SK-N-SH (cell line): Measurements from ENCODE around the gene MSL1. TPM values are rescaled to one million over a fixed set of nuclear protein-coding genes. Genes with fewer than 3 reads are reported as not detected.
A peak's percentile ranks its signal among the peaks of the same experiment; 100 is the strongest.

ENCODE experiments used
- CTCF ChIA-PET: fragments of 300-600, 350-600 bp; formaldehyde crosslinking; extraction: SDS; loops from one replicate; lab custom pipeline; 2021; lab: Yijun Ruan, JAX
- POLR2A ChIA-PET: fragments of 350-600 bp; sonication (Branson Sonifier 250); formaldehyde crosslinking; extraction: SDS; loops from one replicate; lab custom pipeline; 2020; ENCODE audit warnings: antibody characterized with exemption, inconsistent platforms; lab: Yijun Ruan, JAX
- DNase-seq: peaks from one replicate; pipeline ENCODE4 v3.0.0; 2012
- H2AFZ ChIP-seq: fragments of 200-600 bp; sonication (generic); 2 replicates; pipeline ENCODE4 v1.8.1; 2016; ENCODE audit warnings: antibody characterized with exemption, mild to moderate bottlenecking, low read depth
- H3F3A ChIP-seq: fragments of 200-600 bp; sonication (generic); replicated peaks from 2 replicates; pipeline ENCODE3; 2016; ENCODE audit warnings: antibody characterized with exemption, mild to moderate bottlenecking; ENCODE audit not compliant: insufficient read depth
- H3K27ac ChIP-seq, 2 experiments: fragments of 200-500 bp in 1 of 2; fragments of 200-600 bp in 1 of 2; sonication (Bioruptor generic) in 1 of 2; sonication (generic), shearing (Covaris generic) in 1 of 2; 2 replicates each; pipeline versions ENCODE4 v1.5.1 to v1.6.1; 2014 to 2016; ENCODE audit warnings: low read depth in 2 of 2, inconsistent platforms in 1 of 2, low read length in 1 of 2, mild to moderate bottlenecking in 1 of 2, mixed read lengths in 1 of 2
- H3K27me3 ChIP-seq: fragments of 200-600 bp; sonication (generic), shearing (Covaris generic); 2 replicates; pipeline ENCODE4 v1.6.1; 2016; ENCODE audit warnings: mixed run types; ENCODE audit not compliant: insufficient read depth
- H3K36me3 ChIP-seq, 2 experiments: fragments of 200-500 bp in 1 of 2; fragments of 200-600 bp in 1 of 2; sonication (Bioruptor generic) in 1 of 2; sonication (generic) in 1 of 2; replicated peaks in 1 of 2; 2 replicates each; pipeline versions ENCODE3 to v1.5.1; 2014 to 2016; ENCODE audit warnings: low read length in 1 of 2, mild to moderate bottlenecking in 1 of 2; ENCODE audit not compliant: insufficient read depth in 2 of 2, control insufficient read depth in 1 of 2
- H3K4me1 ChIP-seq, 2 experiments: fragments of 200-500 bp in 1 of 2; fragments of 200-600 bp in 1 of 2; sonication (Bioruptor generic) in 1 of 2; sonication (generic), shearing (Covaris generic) in 1 of 2; 2 replicates each; pipeline versions ENCODE4 v1.5.1 to v1.6.1; 2014 to 2016; ENCODE audit warnings: low read depth in 1 of 2, low read length in 1 of 2, mixed run types in 1 of 2; ENCODE audit not compliant: insufficient read depth in 2 of 2, control insufficient read depth in 1 of 2
- H3K4me2 ChIP-seq: fragments of 200-600 bp; sonication (generic), shearing (Covaris generic); 2 replicates; pipeline ENCODE4 v1.6.1; 2017; ENCODE audit warnings: mixed run types
- H3K4me3 ChIP-seq, 2 experiments: fragments of 200-500 bp in 1 of 2; fragments of 200-600 bp in 1 of 2; sonication (Bioruptor generic) in 1 of 2; sonication (generic), shearing (Covaris generic) in 1 of 2; 2 replicates each; pipeline versions ENCODE4 v1.5.1 to v1.8.1; 2014 to 2016; ENCODE audit warnings: low read depth in 2 of 2, inconsistent platforms in 1 of 2, low read length in 1 of 2, mild to moderate bottlenecking in 1 of 2, mixed read lengths in 1 of 2, moderate library complexity in 1 of 2
- H3K79me2 ChIP-seq: fragments of 200-600 bp; sonication (generic); 2 replicates; pipeline ENCODE4 v1.8.1; 2017; ENCODE audit warnings: mild to moderate bottlenecking; ENCODE audit not compliant: insufficient read depth
- H3K9ac ChIP-seq: fragments of 200-600 bp; sonication (generic); 2 replicates; pipeline ENCODE4 v1.6.1; 2017; ENCODE audit warnings: mixed run types
- H3K9me2 ChIP-seq: fragments of 200-600 bp; sonication (generic); 2 replicates; pipeline ENCODE4 v1.6.1; 2017; ENCODE audit warnings: mixed run types
- H3K9me3 ChIP-seq: fragments of 200-600 bp; sonication (generic); 2 replicates; pipeline ENCODE4 v1.6.1; 2017; ENCODE audit warnings: mixed run types, mild to moderate bottlenecking, moderate library complexity
- H4K20me1 ChIP-seq: fragments of 200-600 bp; sonication (generic); 2 replicates; pipeline ENCODE4 v1.6.1; 2017; ENCODE audit warnings: mild to moderate bottlenecking, mixed run types; ENCODE audit not compliant: insufficient read depth
- CHD2 ChIP-seq: fragments of 150-350 bp; IDR thresholded peaks from 2 replicates; pipeline ENCODE4 v1.6.1; 2018; ENCODE audit warnings: low read length; ENCODE audit not compliant: partially characterized antibody
- CTCF ChIP-seq: fragments of 200-600 bp; sonication (generic); IDR thresholded peaks from 2 replicates; pipeline ENCODE4 v1.6.1; 2017; ENCODE audit warnings: antibody characterized with exemption, mild to moderate bottlenecking, moderate library complexity
- ELF1 ChIP-seq: IDR thresholded peaks from 2 replicates; pipeline ENCODE4 v1.4.0; 2012
- FOXJ3 ChIP-seq: sonication (generic); formaldehyde crosslinking; IDR thresholded peaks from 2 replicates; pipeline ENCODE4 v1.5.1; 2020; ENCODE audit warnings: mild to moderate bottlenecking, missing genetic modification reagents
- GABPA ChIP-seq: IDR thresholded peaks from 2 replicates; pipeline ENCODE4 v1.4.0; 2012; ENCODE audit warnings: low read depth, mild to moderate bottlenecking
- JUND ChIP-seq: IDR thresholded peaks from 2 replicates; pipeline ENCODE4 v1.4.0; 2012
- MXI1 ChIP-seq: IDR thresholded peaks from 2 replicates; pipeline ENCODE4 v1.6.1; 2012; ENCODE audit warnings: mild to moderate bottlenecking, low read depth, low read length, improper control_type of control experiment
- NFIC ChIP-seq: IDR thresholded peaks from 2 replicates; pipeline ENCODE4 v1.4.0; 2012; ENCODE audit warnings: borderline replicate concordance
- NRF1 ChIP-seq: IDR thresholded peaks from 2 replicates; pipeline ENCODE4 v1.6.1; 2012; ENCODE audit warnings: low read depth, mild to moderate bottlenecking, low read length
- RCOR1 ChIP-seq: fragments of 150-350 bp; IDR thresholded peaks from 2 replicates; pipeline ENCODE4 v1.6.1; 2017; ENCODE audit warnings: antibody characterized with exemption, low read length
- RFX5 ChIP-seq: IDR thresholded peaks from 2 replicates; pipeline ENCODE4 v1.6.1; 2012; ENCODE audit warnings: mild to moderate bottlenecking, improper control_type of control experiment, low read length
- SIN3A ChIP-seq: IDR thresholded peaks from 2 replicates; pipeline ENCODE4 v1.6.1; 2012; ENCODE audit warnings: low read depth, mild to moderate bottlenecking, low read length, moderate library complexity, borderline replicate concordance
- SMC3 ChIP-seq: IDR thresholded peaks from 2 replicates; pipeline ENCODE4 v1.6.1; 2012; ENCODE audit warnings: low read depth, low read length, improper control_type of control experiment
- TCF12 ChIP-seq: IDR thresholded peaks from 2 replicates; pipeline ENCODE4 v1.4.0; 2012
- WGBS: methylation state at CpG from one replicate; pipeline ENCODE4 v1.1.6; 2017; ENCODE audit warnings: low lambda C conversion rate; 5-methylcytosine and 5-hydroxymethylcytosine counted together
- polyA plus RNA-seq, 3 experiments: library from polyadenylated mRNA; depleted of rRNA; stranded (reverse); fragments of >200 nt; gene quantifications; 2 replicates each; pipeline ENCODE4 v1.2.3, GENCODE V29; 2012
- TF ChIP-seq, protein P1 (sequence below): fragments of 150-350 bp; IDR thresholded peaks from 2 replicates; pipeline ENCODE4 v1.6.1; 2016; ENCODE audit warnings: mild to moderate bottlenecking, low read depth, low read length
- TF ChIP-seq, protein P2 (sequence below): IDR thresholded peaks from 2 replicates; pipeline ENCODE4 v1.6.1; 2012; ENCODE audit warnings: mild to moderate bottlenecking, low read depth, low read length, moderate library complexity

The MSL1 gene
- polyA plus RNA-seq, 1 of the 3 experiments (the other 2 are of a cell fraction), result 30.2 TPM

GRCh38 chr17:40075942-40076498 lies 45.8 kb upstream of the MSL1 start:
- CTCF ChIA-PET, result interaction anchor here (0.6 to 9.3 kb wide), 27 partner anchors 9 to 143 kb away, joined by 3 to 160 read pairs (median 12); partner anchors contain the start of genes CSF3, MED24, NR1D1 and THRA
- H3K4me1 ChIP-seq, result peaks cover 26 to 52% of the 10 kb centered on the region in 2 experiments; a peak in 3 of 4 replicates
- H3K79me2 ChIP-seq, result peaks cover 7% of the 10 kb centered on the region; the same call in 1 of the 2 replicates
- 0 out of 2 replicates have a peak, but pooled peaks cover 3% of the 10 kb centered on the region for H4K20me1 ChIP-seq
- H3K4me2 ChIP-seq, result no peak overlapping the region
- no peaks in the 10 kb centered on the region for H3K9me2 ChIP-seq
- TF ChIP-seq FOXJ3 (CRISPR knock-in tag) (no peak), RFX5 (no peak), GABPA (no peak), JUND (no peak), SMC3 (no peak)
- TF ChIP-seq, protein P1, sequence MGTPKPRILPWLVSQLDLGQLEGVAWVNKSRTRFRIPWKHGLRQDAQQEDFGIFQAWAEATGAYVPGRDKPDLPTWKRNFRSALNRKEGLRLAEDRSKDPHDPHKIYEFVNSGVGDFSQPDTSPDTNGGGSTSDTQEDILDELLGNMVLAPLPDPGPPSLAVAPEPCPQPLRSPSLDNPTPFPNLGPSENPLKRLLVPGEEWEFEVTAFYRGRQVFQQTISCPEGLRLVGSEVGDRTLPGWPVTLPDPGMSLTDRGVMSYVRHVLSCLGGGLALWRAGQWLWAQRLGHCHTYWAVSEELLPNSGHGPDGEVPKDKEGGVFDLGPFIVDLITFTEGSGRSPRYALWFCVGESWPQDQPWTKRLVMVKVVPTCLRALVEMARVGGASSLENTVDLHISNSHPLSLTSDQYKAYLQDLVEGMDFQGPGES, result no peak
- WGBS, result 80% methylated on average over 5 of the region's 8 CpGs
- H3K4me3 ChIP-seq, result no peak overlapping the region
- H3K9ac ChIP-seq, result no peak overlapping the region
- peak overlapping the region in 1 of 2 experiments; percentile 76; a peak in 1 of 4 replicates for H3K27ac ChIP-seq
- H3K27me3 ChIP-seq, result no peaks in the 10 kb centered on the region
- no peak for DNase-seq
- peaks cover 10% of the 10 kb centered on the region for H3F3A ChIP-seq
- no peak overlapping the region for H2AFZ ChIP-seq
- no peaks in the 10 kb centered on the region for H3K9me3 ChIP-seq
- peaks cover 0 to 8% of the 10 kb centered on the region in 2 experiments for H3K36me3 ChIP-seq
- POLR2A ChIA-PET, result interaction anchor here (1.2 to 2.3 kb wide), 5 partner anchors 11 to 37 kb away, joined by 4 to 9 read pairs (median 5); partner anchors contain the start of gene THRA

DNA sequence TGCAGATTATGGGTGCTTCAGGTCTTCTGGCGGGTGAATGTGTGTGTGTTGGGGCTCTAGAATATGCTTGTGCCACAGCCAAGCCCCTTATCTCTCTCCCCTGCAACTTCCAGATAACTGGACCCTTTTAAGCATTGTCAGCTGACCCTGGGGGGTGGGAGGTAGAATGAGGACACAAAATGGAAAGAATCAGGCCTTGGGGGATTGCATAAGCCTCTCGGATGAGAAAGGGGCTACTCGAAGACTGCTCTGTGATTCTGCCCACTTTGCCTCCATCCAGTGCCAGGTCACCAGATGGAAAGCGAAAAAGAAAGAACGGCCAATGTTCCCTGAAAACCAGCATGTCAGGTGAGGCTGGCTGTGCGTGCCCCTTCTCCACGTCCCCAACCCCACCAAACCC lies 45.2 kb upstream of the MSL1 start:
- no peaks in the 10 kb centered on the region for H3K9me3 ChIP-seq
- no peak overlapping the region for H3K4me3 ChIP-seq
- no peak for DNase-seq
- no peak overlapping the region; a peak in 1 of 4 replicates for H3K27ac ChIP-seq
- H3K36me3 ChIP-seq, result peaks cover 0 to 8% of the 10 kb centered on the region in 2 experiments
- H3K9ac ChIP-seq, result no peak overlapping the region
- no peak overlapping the region for H3K4me2 ChIP-seq
- 99% methylated on average over 6 of the region's 7 CpGs for WGBS
- CTCF ChIA-PET, result interaction anchor here (1.1 to 9.3 kb wide), 12 partner anchors 9 to 114 kb away, joined by 3 to 160 read pairs (median 31); partner anchors contain the start of gene THRA
- H4K20me1 ChIP-seq, result 0 out of 2 replicates have a peak, but pooled peaks cover 3% of the 10 kb centered on the region
- TF ChIP-seq RCOR1, result no peak
- TF ChIP-seq GABPA, result no peak
- TF ChIP-seq NFIC, result no peak
- TF ChIP-seq TCF12, result no peak
- no peak for TF ChIP-seq MXI1
- TF ChIP-seq SMC3, result no peak
- TF ChIP-seq SIN3A, result no peak
- no peak for TF ChIP-seq NRF1
- no peak for TF ChIP-seq CHD2
- TF ChIP-seq CTCF, result no peak
- TF ChIP-seq, protein P2, sequence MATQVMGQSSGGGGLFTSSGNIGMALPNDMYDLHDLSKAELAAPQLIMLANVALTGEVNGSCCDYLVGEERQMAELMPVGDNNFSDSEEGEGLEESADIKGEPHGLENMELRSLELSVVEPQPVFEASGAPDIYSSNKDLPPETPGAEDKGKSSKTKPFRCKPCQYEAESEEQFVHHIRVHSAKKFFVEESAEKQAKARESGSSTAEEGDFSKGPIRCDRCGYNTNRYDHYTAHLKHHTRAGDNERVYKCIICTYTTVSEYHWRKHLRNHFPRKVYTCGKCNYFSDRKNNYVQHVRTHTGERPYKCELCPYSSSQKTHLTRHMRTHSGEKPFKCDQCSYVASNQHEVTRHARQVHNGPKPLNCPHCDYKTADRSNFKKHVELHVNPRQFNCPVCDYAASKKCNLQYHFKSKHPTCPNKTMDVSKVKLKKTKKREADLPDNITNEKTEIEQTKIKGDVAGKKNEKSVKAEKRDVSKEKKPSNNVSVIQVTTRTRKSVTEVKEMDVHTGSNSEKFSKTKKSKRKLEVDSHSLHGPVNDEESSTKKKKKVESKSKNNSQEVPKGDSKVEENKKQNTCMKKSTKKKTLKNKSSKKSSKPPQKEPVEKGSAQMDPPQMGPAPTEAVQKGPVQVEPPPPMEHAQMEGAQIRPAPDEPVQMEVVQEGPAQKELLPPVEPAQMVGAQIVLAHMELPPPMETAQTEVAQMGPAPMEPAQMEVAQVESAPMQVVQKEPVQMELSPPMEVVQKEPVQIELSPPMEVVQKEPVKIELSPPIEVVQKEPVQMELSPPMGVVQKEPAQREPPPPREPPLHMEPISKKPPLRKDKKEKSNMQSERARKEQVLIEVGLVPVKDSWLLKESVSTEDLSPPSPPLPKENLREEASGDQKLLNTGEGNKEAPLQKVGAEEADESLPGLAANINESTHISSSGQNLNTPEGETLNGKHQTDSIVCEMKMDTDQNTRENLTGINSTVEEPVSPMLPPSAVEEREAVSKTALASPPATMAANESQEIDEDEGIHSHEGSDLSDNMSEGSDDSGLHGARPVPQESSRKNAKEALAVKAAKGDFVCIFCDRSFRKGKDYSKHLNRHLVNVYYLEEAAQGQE, result no peak
- TF ChIP-seq ELF1, result no peak
- TF ChIP-seq, all 33 proteins: peak for 0
- Histone ChIP-seq H3K79me2 (peaks cover 2% of the 10 kb centered on the region; the same call in 1 of the 2 replicates), H3K27me3 (no peaks in the 10 kb centered on the region), H3K9me2 (no peaks in the 10 kb centered on the region), H2AFZ (no peak overlapping the region), H3K4me1 (peaks cover 21 to 47% of the 10 kb centered on the region in 2 experiments; a peak in 3 of 4 replicates), H3F3A (peaks cover 10% of the 10 kb centered on the region)
- POLR2A ChIA-PET, result no interaction called here
